Fibroblast of the aortic adventitia (primary cell): ENCODE results near the gene TNFAIP8. TPM values are rescaled to one million over a fixed set of nuclear protein-coding genes. Genes with fewer than 3 reads are reported as not detected.

Source experiments
- DNase-seq: peaks from one replicate; pipeline ENCODE4 v3.0.0-alpha.2; 2010; ENCODE audit warnings: low read depth
- H3K4me3 ChIP-seq: 2 replicates; pipeline ENCODE4 v1.5.1; 2011; ENCODE audit warnings: low read depth, mild to moderate bottlenecking, control low read depth, low read length, moderate library complexity
- CTCF ChIP-seq: IDR thresholded peaks from 2 replicates; pipeline ENCODE4 v1.5.1; 2011; ENCODE audit warnings: mild to moderate bottlenecking, low read length, control low read depth, inconsistent platforms; ENCODE audit not compliant: insufficient read depth
- total RNA-seq: library from RNA; depleted of rRNA; stranded (reverse); fragments of >200 nt; gene quantifications from 2 replicates; pipeline ENCODE4 v1.2.3, GENCODE V29; 2012; ENCODE audit warnings: low replicate concordance

TNFAIP8 gene
- total RNA-seq, 1 donor = 33.3 TPM

- no peak for TF ChIP-seq CTCF
- no peak overlapping the region for H3K4me3 ChIP-seq
- DNase-seq = no peak
Observed at GRCh38 chr5:119402081-119402480, 46.3 kb downstream of the TNFAIP8 start.

GRCh38 chr5:119402555-119402954 lies 46.7 kb downstream of the TNFAIP8 start:
- H3K4me3 ChIP-seq = no peak overlapping the region
- no peak for DNase-seq
- TF ChIP-seq CTCF = no peak

GRCh38 chr5:119404033-119404432 lies 48.2 kb downstream of the TNFAIP8 start:
- no peak for DNase-seq

DNA sequence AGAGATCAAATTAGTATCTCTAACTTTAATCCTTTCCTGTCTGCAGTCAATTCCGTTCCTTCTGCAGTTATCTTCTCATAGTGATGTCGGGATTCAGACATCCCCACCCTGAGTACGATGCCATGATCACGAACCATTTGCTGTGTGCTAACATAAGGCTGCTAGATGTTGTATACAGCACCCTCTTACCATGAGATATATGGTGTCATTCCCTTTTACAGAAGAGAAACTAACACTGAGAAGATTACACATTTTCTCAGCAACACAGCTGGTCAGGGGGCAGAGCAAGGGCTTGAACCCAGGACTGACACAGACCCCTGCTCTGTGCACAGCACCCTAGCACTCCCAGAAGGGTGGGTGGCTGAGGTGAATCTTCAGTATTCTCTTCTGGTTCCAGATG lies 49.6 kb downstream of the TNFAIP8 start:
- no peak overlapping the region for H3K4me3 ChIP-seq
- TF ChIP-seq CTCF = no peak
- no peak for DNase-seq

More at GRCh38 chr5:119404033-119404432, 48.2 kb downstream of the TNFAIP8 start:
- no peak overlapping the region for H3K4me3 ChIP-seq
- no peak for TF ChIP-seq CTCF

- no peak for TF ChIP-seq CTCF
- H3K4me3 ChIP-seq = no peak overlapping the region
- DNase-seq = no peak
Observed at GRCh38 chr5:119406551-119407110, 50.8 kb downstream of the TNFAIP8 start.

DNA sequence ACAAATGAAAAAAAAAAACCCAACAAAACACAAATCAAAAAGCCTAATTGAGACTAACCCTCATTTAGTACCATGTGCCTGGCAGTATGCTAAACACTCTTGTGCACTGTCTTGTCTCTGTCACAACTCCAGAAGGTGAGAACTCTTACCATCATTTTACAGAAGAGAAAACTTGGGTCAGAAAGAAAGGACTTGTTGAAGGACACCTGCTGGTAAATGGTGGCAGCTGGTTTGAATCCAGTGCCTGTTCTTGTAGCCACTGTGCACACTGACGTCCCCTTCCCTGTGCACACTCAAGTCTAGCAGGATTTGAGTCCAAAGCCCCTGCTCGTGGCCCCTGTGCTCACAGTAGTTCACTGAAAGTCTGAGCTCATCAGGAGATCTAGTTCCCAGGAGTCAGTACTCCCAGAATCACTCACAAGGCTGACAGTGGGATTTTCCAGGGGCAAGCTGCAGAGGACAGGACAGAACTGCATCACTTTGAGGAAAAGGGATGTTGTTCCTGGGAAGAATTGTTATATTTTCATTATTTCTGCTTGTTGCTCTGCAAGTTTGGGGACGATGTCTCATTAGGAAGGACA lies 53.5 kb downstream of the TNFAIP8 start:
- no peak overlapping the region for H3K4me3 ChIP-seq
- no peak for TF ChIP-seq CTCF
- DNase-seq = no peak

DNA sequence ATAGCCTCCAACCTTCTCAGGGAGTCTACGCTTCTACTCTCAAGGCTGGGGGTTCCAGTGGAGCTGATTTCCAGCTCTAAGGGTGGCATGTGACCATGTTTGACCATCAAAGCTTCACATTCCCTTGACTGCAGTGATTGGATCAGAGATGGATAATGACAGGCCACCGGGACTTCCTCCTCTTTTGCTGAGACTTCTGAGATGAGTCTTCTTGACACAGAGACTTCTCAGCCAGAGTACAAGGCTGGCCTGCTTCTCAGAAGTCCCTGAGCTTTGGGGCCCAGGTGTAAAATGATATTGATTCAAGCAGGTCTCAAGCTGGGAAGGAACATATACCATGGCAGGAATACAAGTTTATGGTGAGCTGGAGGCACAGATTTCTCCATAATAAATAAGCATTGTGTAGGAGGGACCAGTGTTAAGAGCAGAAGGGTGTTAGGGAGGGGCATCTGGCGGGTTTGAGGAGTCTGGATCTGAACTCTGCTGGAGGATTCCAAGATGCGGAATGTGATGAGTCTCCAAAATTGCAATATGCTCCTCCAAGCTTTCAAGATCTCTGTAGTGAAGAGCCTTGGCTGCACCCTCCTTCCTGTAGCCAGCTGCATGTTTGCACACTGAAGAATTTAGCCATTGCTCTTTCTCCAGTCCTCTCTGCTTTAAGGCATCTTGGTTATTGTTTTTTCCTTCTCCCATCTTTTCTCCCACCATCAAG lies 54.8 kb downstream of the TNFAIP8 start:
- DNase-seq = peak; percentile 73
- TF ChIP-seq CTCF = no peak
- no peak overlapping the region for H3K4me3 ChIP-seq
